ENCODE data around the gene WDFY2.

DNA sequence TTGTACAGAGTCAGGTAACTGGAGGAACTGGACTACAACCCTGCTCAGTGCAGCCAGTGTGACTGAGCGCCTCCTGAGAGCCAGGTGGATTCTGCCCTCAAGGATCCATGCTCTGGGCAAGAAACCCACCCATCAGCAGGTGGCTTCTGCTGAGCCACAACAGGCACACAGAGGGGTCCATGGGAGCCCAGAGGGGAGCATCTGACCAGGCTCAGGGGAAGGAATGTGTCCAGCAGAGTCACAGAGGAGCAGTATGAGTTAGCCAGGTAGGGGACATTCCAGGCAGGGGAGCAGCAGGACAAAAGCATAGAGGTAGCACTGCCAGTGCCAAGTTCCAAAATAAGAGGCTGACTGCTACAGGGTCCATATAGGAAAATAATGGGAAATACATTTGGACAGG lies 199.8 kb downstream of the WDFY2 start:
- TF ChIP-seq POLR2A (IDR thresholded peaks at IDR 0.05) (no peak), EP300 (IDR thresholded peaks at IDR 0.05) (no peak)
- TF ChIP-seq, protein P1, sequence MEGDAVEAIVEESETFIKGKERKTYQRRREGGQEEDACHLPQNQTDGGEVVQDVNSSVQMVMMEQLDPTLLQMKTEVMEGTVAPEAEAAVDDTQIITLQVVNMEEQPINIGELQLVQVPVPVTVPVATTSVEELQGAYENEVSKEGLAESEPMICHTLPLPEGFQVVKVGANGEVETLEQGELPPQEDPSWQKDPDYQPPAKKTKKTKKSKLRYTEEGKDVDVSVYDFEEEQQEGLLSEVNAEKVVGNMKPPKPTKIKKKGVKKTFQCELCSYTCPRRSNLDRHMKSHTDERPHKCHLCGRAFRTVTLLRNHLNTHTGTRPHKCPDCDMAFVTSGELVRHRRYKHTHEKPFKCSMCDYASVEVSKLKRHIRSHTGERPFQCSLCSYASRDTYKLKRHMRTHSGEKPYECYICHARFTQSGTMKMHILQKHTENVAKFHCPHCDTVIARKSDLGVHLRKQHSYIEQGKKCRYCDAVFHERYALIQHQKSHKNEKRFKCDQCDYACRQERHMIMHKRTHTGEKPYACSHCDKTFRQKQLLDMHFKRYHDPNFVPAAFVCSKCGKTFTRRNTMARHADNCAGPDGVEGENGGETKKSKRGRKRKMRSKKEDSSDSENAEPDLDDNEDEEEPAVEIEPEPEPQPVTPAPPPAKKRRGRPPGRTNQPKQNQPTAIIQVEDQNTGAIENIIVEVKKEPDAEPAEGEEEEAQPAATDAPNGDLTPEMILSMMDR (IDR thresholded peaks at IDR 0.05) = no peak
